NCI-H526 treated with DMSO at 0.1 percent for 48 hours (cell line): ENCODE results near the gene RANBP3.
"Not testable (repeated sequence)": the region's sequence is repeated elsewhere in the genome, so short reads cannot be mapped to it uniquely, and the experiment has no call there.

Experiments used
- DNase-seq: peaks from one replicate; lab custom pipeline; 2025; lab: John Stamatoyannopoulos, UW

RANBP3 gene

DNA sequence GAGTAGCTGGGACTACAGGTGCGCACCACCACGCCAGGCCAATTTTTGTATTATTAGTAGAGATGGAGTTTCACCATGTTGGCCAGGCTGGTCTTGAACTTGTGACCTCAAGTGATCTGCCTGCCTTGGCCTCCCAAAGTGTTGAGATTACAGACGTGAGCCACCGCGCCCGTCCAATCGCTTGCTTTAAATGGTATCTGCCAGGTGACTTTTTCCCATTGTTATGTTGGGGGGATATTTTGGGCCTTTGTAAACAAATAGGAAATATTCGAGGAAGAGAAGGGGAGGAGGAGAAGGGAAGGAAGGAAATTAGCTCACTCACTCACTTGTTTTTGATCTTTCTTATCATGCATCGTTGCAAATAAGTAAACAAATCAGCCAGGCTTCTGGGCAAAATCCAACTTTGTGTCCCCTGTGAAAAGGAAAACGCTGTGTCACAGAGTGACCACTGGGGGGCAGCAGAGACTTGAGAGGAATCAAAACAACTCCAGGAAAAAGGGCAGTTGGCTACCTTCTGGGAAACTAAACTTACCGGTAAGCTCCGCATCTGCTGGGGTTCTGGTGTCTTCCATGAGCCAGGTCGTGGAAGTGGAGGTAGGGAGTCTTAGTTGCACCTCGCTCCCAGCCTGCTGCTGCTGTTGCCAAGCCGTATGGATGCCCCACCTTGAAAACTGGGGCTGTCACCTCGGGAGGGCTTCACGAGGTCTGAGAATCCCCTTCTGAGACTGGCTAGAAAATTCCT lies 9.3 kb upstream of the RANBP3 start:
- peak; percentile 68 for DNase-seq

DNA sequence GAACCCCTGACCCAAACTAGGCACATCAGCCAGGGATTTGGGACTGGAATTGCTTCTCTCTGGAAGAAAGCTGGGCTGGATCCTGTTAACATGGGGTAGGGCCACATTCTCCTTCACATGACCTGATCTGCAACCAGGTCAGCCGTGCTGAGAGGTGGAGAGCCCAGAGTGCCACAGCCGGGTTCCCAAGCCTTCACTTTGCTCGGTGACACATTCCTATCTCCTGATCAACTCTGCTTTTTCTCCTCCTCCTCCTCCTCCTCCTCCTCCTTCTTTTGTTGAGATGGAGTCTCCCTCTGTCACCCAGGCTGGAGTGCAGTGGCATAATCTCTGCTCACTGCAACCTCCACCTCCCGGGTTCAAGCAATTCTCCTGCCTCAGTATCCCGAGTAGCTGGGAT lies 7.9 kb upstream of the RANBP3 start:
- DNase-seq = not testable (repeated sequence)

DNA sequence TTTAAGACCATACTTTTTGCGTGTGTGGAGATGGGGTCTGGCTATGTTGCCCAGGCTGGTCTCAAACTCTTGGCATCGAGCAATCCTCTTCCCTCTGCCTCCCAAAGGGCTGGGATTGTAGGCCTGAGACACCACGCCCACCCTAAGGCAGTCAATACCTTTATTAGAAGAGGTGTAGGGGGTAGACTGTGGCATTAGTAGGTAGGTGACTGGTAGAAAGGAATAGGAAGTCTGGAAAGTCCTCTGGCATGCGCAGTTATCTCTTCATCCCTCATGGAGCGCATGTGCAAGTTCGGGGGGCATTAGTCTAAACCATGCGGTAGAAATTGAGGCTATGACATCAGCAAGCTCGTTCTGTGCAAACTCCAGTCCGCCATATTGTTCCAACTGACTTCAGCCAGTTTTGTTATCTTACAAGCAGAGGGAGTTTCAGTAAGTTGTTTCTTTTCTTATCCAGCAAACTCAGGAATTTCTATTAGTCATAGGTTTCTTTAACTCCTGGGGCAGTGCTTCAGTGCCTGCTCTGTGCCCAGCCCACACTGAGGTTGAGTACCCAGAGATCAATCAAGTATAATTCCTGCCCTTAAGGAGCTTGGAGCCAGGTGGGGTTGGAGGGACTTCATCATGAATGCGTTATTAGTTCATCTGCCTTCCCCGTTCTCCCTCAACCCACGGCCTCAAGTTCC lies 7.3 kb upstream of the RANBP3 start:
- DNase-seq = no peak

DNA sequence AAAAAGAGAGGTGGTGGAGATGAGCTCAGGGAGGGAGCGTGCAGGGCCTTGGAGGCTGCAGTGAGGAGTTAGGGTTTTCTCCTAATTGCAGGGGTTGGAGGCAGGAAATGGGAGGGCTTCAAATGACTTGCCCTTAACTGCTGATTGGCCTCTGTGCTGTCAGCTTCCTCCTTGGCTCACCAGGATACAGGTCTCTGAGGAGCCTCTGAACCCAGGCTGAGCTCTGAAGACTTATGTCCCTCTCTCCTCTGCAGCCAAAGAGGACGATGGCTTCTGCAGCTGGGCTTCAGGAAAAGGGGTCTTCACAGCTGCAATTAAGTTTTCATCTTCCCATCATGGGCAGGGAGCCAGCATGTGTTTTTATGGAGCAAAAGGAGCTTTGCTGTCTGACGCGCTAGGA lies 6.7 kb upstream of the RANBP3 start:
- DNase-seq = no peak

DNA sequence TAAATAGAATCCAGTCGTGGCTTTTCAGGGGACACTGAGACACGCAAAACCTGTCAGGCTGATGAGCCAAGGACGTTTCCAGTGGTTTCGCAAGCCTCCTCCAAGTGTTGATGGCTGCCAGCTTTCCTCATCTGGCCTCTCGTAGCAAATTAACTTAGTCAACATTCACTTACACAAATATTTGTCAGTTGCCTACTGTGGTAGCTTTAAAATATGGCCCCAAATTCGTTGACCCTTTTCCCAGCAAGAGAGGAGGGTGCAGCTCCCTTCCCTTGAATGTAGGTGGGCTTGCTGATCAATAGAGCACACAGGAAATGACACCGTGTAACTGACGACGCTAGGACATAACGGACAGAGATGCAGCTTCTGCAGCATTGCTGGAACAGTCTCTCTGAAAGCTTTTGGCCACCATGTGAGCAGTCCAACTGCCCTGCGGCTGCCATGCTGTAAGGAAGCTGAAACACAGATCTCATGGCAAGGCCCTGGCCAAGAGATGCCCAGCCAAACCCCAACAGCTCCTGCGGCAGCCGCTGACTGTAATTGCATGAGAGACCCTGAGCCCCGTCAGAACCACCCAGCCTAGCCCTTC lies 5.5 kb upstream of the RANBP3 start:
- no peak for DNase-seq

DNA sequence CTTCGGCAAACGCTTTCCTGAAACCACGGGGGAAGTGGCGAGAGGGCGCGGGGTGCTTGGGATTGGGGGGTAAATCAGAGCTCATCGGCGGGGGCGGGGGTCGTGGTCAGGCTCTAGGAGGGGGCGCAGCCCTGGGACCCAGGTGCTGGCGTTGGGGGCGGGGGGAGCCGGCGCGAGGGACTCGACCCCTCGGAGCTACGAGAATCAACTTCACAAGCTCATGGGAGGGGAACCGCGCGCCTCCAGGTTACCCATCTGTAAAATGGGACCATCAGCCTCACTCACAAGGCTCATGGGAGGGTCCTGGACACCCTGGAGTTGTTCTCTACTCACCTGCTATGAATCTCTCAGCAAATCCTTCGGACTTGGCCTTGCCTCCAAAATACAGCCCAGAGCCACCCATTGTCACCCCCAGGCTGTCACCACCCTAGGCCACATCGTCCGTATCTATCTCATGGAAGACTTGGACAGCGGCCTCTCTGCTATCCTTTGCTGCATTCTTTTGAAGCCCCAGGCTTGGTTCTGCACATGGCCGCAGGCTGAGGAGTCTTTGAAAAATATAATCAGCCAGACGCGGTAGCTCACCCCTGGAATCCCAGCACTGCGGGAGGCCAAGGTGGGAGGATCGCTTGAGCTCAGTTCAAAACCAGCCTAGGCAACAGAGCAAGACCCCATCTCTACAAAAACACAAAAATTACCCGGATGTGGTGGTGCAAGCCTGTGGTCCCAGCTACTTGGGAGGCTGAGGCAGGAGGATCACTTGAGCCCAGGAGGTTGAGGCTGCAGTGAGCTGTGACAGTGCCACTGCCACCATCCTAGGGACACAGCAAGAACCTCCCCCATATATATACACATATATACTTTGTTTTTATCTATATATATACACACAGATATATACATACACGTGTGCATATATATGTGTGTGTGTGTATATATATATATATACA lies 939 bp upstream of the RANBP3 start:
- DNase-seq = no peak

DNA sequence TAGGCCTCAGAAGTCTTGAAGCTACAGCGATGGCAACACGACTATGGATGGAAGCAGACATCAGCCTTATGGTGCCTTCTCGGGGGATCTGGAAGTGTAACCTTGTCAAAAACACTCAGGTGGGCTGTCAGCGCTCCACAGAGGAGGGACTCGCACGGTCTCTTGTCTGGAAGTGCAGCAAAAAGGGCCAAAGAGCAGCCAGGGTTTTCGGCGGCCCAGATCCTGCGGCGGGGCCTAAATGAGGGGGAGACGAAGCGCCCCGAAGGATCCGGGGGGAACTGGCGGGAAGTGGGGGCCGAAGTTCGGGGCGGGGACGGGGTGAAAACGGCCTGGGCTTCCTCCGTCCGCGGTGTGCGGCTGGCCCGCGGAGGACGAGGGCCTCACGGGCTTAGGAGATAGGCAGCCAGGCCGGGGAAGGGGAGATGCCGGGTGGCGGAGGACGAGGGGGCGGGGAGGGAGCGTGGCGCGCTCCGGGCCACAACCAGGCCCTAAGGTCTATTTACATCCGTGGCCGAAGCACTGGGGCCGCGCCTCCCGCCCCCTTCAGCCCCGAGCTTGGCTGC lies 637 bp downstream of the RANBP3 start:
- DNase-seq = no peak

DNA sequence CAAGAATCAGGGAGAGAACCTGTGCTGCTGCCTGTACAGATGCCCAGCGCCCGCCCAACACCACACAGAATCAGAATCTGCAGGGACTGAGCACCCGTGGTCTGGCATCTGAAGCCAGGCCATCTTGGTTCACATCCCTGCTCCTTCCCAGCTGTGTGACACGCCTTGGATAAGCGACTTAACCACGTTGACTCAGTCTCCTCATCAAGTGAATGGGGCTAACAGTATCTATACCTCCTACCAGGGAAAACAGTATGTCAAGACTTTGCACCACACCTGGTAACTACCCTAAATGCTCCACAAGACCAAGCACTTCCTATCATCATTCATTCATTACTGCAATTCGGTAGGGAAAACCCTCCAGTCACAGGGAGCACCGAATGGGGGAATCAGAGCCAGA lies 1.2 kb downstream of the RANBP3 start:
- no peak for DNase-seq

DNA sequence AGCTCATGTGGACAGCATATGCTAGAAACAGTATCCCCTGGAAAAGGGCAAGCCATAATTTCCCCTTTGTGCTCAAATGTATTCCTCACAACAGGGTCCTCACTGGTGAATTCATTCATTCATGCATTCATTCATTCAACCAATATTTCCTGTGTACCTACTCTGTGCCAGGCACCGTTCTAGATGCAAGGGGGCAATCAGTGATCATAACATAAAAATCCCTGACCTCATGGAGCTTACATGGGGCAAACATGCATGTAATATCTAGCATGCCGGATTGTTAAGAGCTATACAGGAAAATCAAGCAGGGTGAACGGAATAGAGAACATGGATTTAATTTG lies 2.6 kb downstream of the RANBP3 start:
- DNase-seq = no peak

DNA sequence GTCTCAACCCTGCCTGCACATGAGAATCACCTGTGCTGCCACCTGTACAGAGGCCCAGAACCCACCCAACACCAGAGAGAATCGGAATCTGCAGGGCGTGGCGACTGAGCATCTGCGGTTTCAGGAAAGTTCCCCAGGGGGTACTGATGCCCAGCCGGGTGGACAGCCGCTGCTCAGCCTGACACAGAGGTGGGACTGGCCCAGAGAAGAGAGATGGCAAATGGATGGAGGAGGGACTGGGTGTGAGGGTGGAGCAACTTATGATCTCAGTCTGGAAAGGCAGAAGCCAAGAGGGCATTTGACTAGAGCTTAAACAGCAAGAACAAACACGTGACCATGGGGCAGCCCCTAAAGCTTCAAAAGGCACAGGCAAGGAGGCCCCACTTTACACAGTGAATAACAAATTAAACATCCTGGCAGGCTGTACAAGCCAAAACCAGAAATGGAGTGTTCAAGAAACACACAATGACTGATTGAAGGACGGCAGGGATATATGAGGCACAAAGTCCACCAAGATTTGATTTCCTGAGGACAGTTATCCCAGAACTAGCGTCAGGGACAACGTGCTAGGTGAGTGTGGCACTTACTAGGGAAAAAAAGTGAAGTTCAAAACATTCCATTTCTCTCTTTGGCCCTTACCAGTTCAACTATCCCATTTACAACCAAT lies 3.1 kb downstream of the RANBP3 start:
- DNase-seq = no peak

DNA sequence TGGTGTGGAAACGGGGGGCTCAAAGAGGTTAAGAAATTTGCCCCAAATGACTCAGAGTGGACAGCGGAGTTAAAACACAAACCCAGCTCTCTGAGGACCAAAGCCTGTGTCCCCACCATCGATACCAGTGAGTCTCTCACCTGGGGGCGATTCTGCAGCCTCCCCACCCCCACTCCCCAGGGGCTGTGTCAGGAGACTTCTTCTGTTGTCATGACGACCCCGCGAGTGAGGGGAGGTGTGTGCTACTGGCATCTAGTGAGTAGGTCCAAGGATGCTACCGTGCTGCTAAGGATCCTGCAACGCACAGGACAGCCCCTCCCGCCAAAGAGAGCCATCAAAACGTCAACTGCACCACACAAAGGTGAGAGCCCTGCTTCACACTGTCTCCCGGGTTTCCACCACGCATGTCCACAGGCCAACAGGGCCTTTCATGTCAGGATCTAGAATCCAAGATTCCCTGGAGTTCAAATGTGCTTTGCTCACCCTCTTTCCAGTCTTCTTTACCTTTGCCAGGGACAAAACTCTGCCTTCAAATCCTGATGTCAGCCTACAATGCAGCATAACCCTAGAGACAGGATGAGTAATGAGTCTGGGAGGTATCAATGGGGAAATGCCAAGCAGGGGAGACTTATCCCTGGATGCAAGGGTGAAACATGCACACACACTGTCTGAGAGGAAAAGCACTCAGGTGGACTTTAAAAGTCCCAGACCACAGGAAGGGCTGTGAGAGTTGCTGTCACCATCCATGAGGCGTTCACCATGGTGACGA lies 3.9 kb downstream of the RANBP3 start:
- DNase-seq = no peak

DNA sequence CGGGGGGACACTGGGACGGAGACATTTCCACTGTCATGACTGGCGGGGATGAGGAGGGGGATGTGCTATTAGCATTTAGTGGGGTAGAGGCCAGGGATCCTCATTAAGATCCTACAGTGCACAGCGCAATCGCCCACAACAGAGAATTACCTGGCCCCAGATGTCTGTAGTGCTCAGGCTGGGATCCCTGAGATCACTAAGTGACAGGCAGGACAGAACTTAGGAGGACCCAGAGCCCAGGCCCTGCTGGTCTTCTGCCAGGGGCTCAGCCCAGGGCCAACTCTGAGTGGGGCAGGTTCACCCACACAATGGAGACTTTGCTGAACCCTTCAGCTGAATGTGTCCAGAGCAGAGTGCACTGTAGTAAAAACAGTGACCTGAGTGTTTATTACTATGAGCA lies 4.6 kb downstream of the RANBP3 start:
- no peak for DNase-seq

DNA sequence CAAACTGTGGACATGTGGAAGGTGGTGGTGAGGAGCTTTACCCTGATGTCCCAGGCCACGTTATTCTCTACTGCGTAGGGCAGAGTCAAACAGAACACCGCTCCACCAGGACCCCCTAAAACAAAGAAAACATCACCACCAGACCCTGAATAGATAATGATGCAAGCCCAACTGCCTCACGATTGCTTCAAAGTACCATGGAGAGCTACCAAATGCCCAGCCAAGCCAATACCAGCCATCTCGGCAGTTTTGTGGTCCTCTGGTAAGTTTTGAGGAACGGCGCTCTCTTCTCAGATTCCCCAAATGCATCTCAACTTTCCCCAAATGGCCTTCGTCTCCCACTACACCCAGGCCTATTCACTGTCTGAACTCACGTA lies 5.6 kb downstream of the RANBP3 start:
- DNase-seq = no peak

DNA sequence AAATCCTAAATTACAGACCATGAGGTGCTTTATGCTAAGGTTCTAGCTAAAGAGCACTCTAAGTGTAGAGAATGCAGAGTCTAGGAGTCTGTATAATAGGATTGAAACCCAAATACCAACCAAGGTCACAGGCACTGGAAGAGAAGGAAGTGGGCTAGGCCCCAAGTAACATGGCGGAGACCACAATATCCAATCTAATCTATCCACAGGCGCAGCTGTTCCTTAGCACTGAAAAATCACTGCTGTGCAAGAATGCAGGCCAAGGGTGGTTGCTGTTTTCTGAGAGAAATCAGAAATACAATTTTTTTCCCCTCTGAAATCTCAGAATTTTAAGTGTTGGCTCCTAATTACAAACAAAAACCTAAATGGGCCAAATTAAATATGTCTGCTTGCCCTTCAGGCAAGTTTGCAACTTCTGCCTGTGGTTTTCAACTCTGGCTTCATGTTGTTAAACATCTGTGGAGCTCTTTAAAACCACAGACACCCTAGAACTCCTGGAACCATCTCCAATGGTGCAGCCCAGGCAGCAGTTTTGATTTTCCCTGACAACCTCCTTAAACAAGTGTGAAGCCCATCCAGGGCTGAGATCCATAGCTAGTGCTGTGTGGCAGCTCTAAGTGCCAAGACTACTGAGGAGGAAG lies 6.1 kb downstream of the RANBP3 start:
- no peak for DNase-seq

DNA sequence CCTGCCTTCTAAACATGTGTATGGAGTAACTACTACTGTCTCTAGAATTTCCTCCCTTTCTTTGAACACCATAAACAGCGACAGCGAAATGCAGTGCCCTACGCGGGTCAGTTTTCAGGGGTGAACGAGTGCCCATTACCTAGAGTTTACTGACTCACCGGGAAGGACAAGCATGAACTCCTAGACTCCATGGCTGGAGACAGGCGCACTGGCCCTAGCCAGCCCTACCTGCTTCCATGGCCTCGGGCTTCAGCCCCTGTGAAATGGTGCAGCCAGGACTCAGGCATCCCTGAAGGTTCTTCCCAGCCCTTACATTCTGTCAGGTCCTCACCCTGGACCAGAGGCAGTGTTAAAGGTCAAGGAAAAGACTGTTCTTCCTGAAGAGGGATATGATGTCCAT lies 8.5 kb downstream of the RANBP3 start:
- DNase-seq = no peak

DNA sequence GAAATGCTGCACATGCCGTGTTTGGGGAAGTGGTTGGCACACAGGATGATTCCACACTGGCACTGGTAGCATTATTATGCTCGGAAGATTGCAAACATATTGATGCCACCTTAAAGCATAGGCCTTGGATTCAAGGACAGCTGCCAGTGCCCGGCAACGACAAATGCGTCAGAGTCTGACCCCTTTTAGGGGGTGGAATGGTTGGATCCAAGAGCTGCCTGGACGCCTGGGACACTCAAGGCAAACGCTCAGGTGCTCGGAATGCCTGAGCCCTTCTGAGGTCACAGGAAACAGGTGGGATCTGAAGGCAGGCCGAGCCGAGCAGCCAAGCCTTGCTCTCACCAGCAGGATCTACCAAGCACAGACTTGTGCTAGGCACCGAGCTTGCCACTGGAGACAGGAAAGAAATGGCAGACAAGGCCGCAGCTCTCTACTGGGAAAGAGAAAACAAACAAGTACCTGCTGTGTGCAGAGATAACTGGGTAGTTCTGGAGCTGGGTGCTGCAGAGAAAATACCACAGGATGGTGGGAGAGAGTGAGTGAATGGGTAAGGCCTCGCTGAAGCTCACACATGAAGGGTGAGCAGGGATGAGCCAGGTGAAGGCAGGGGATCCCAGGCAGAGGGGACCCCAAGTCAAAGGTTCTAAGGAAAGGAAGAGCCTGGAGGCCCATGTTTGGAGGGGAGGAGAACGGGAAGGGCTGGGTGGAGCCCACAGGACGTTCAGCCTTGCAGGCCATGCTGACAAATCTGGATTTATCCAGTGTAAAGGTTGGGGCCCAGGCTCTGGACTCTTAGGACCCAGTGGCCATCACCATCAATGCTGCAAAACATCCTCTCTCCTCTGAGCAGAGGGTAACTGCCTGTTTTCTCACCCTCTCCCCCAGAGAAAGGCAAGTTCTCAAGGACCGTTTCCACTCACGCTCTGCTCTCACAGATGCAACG lies 9.2 kb downstream of the RANBP3 start:
- DNase-seq = peak; percentile 21

DNA sequence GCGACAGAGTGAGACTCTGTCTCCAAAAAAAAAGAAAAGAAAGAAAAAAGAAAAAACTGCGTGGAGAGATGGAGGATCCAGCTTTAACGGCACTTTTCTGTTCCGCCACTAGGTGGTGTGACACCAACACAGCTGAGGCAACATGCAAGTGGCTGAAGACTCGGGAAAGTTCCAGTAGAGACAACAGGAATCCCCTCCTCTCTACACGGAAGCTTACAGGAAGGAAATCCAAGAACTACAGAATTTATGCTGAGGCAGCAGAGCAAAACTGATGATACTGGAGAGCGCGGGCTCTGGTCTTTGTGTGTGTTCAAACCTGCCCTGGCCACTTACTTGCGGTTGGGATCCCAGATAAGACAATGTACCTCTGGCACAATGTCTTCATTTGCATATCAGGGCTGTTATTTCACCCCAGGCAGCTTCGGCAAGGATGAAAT lies 9.9 kb downstream of the RANBP3 start:
- peak; percentile 73 for DNase-seq

DNA sequence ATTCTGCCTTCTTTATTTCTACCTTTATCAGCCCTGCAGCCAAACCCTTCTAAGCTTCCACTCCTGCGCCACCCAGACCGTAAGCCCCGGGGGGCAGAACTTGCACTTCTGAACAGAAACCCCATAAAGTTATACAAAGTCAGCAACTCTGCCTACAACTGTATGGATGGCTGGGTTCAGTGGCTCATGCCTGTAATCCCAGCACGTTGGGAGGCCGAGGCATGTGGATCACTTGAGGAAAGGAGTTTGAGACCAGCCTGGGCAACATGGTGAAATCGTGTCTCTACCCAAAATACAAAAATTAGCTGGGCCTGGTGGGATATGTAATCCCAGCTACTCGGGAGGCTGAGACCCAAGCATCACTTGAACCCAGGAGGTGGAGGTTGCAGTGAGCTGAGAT lies 10.4 kb downstream of the RANBP3 start:
- DNase-seq = no peak

DNA sequence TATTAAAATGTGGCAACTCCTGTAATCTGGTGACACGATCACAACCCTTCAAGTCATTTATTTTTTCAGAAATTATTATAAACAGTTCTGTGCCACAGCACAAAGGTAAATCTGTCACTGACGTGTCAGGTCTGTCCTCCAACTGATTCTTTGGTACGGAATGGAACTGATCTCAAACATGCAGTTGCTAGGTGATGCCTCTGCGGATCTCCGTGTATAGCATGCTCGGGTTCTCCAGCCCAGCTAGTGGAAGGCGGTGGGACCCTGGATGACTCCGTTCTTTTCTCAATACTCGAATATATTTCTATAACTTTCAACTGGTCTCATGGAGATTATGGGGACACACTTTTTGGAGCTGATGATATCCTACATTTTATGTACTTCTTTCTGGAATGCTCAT lies 11.0 kb downstream of the RANBP3 start:
- no peak for DNase-seq
